ENCODE measurements around the gene SLC12A6. TPM values are rescaled to one million over a fixed set of nuclear protein-coding genes. Genes with fewer than 3 reads are reported as not detected.
"Not testable (repeated sequence)": the region's sequence is repeated elsewhere in the genome, so short reads cannot be mapped to it uniquely, and the experiment has no call there.

Gene SLC12A6
- polyA plus RNA-seq, 2 donors: 16.1 to 21.5 TPM

DNA sequence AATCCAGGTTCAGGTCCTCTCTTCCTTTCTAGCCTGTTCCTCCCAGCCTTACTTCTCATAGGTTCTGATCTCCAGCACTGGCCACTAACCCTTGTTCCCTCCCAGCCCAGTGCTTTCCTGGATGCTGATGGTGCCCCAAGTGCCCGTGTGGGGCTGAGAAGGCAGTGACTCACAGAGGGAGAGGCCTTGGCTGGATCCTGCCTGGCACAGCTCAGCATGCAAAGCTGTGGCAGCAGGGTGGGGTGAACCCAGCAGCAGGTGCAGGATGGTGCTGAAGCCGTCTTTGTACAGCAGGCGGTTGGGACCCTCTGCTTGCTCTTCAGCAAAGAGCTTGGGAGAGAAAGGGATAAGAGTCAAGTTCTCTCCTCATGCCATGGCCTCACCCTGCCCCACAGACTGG, 21.8 kb upstream of the SLC12A6 start:
- Histone ChIP-seq H3K4me3 (ENCODE audit: low read depth in 1 of 2, low read length in 2 of 2) (no peak overlapping the region), H3K27ac (ENCODE audit: low read depth in 2 of 2, low read length in 1 of 2) (peak overlapping the region; percentile 78 to 93), H3K4me1 (ENCODE audit: control insufficient read depth in 2 of 2, insufficient read depth in 2 of 2, low read length in 1 of 2) (peaks cover 3 to 6% of the 10 kb centered on the region in 2 donors), H3K9me3 (ENCODE audit: control insufficient read depth in 2 of 2, insufficient read depth in 1 of 2, low read depth in 1 of 2, low read length in 1 of 2) (no peaks in the 10 kb centered on the region), H3K36me3 (ENCODE audit: control insufficient read depth in 2 of 2, insufficient read depth in 2 of 2, low read length in 1 of 2) (peaks cover 15 to 31% of the 10 kb centered on the region in 2 donors), H3K27me3 (ENCODE audit: control insufficient read depth in 1 of 2, insufficient read depth in 2 of 2, low read length in 2 of 2) (no peaks in the 10 kb centered on the region)
- 45 to 71% methylated on average over 3 of the region's 3 CpGs for WGBS, 2 donors

GRCh38 chr15:34358948-34359347, 21.4 kb upstream of the SLC12A6 start:
- Histone ChIP-seq H3K27ac (ENCODE audit: low read depth in 2 of 2, low read length in 1 of 2) (peak overlapping the region; percentile 78 to 93), H3K9me3 (ENCODE audit: control insufficient read depth in 2 of 2, insufficient read depth in 1 of 2, low read depth in 1 of 2, low read length in 1 of 2) (no peaks in the 10 kb centered on the region), H3K4me1 (ENCODE audit: control insufficient read depth in 2 of 2, insufficient read depth in 2 of 2, low read length in 1 of 2) (peaks cover 3 to 4% of the 10 kb centered on the region in 2 donors), H3K36me3 (ENCODE audit: control insufficient read depth in 2 of 2, insufficient read depth in 2 of 2, low read length in 1 of 2) (peaks cover 15 to 32% of the 10 kb centered on the region in 2 donors), H3K27me3 (ENCODE audit: control insufficient read depth in 1 of 2, insufficient read depth in 2 of 2, low read length in 2 of 2) (no peaks in the 10 kb centered on the region), H3K4me3 (ENCODE audit: low read depth in 1 of 2, low read length in 2 of 2) (no peak overlapping the region)
- WGBS, 2 donors: 94 to 96% methylated on average over 4 of the region's 4 CpGs

- Histone ChIP-seq H3K4me3 (ENCODE audit: low read depth in 1 of 2, low read length in 2 of 2) (no peak overlapping the region), H3K27me3 (ENCODE audit: control insufficient read depth in 1 of 2, insufficient read depth in 2 of 2, low read length in 2 of 2) (no peaks in the 10 kb centered on the region), H3K4me1 (ENCODE audit: control insufficient read depth in 2 of 2, insufficient read depth in 2 of 2, low read length in 1 of 2) (peaks cover 3% of the 10 kb centered on the region in 2 donors), H3K36me3 (ENCODE audit: control insufficient read depth in 2 of 2, insufficient read depth in 2 of 2, low read length in 1 of 2) (peaks cover 11 to 31% of the 10 kb centered on the region in 2 donors), H3K27ac (ENCODE audit: low read depth in 2 of 2, low read length in 1 of 2) (no peak overlapping the region), H3K9me3 (ENCODE audit: control insufficient read depth in 2 of 2, insufficient read depth in 1 of 2, low read depth in 1 of 2, low read length in 1 of 2) (no peaks in the 10 kb centered on the region)
- 77 to 78% methylated on average over 3 of the region's 3 CpGs for WGBS, 2 donors
Observed at GRCh38 chr15:34358367-34358766, 20.8 kb upstream of the SLC12A6 start.

- H3K27me3 ChIP-seq (ENCODE audit: control insufficient read depth in 1 of 2, insufficient read depth in 2 of 2, low read length in 2 of 2): no peaks in the 10 kb centered on the region
- no peak overlapping the region for H3K27ac ChIP-seq (ENCODE audit: low read depth in 2 of 2, low read length in 1 of 2)
- WGBS, 2 donors: 88 to 100% methylated on average over 1 of the region's 1 CpG
- H3K36me3 ChIP-seq (ENCODE audit: control insufficient read depth in 2 of 2, insufficient read depth in 2 of 2, low read length in 1 of 2): peaks cover 11 to 32% of the 10 kb centered on the region in 2 donors
- H3K4me1 ChIP-seq (ENCODE audit: control insufficient read depth in 2 of 2, insufficient read depth in 2 of 2, low read length in 1 of 2): peaks cover 3% of the 10 kb centered on the region in 2 donors
- no peak overlapping the region for H3K4me3 ChIP-seq (ENCODE audit: low read depth in 1 of 2, low read length in 2 of 2)
- H3K9me3 ChIP-seq (ENCODE audit: control insufficient read depth in 2 of 2, insufficient read depth in 1 of 2, low read depth in 1 of 2, low read length in 1 of 2): no peaks in the 10 kb centered on the region
Observed at GRCh38 chr15:34357653-34358052, 20.1 kb upstream of the SLC12A6 start.

GRCh38 chr15:34355241-34355640, 17.7 kb upstream of the SLC12A6 start:
- H3K27me3 ChIP-seq (ENCODE audit: control insufficient read depth in 1 of 2, insufficient read depth in 2 of 2, low read length in 2 of 2): no peaks in the 10 kb centered on the region
- no peaks in the 10 kb centered on the region for H3K9me3 ChIP-seq (ENCODE audit: control insufficient read depth in 2 of 2, insufficient read depth in 1 of 2, low read depth in 1 of 2, low read length in 1 of 2)
- WGBS, 2 donors: 84 to 86% methylated on average over 9 of the region's 9 CpGs
- H3K4me3 ChIP-seq (ENCODE audit: low read depth in 1 of 2, low read length in 2 of 2): no peak overlapping the region
- H3K4me1 ChIP-seq (ENCODE audit: control insufficient read depth in 2 of 2, insufficient read depth in 2 of 2, low read length in 1 of 2): peaks cover 3% of the 10 kb centered on the region in 2 donors
- peaks cover 11 to 22% of the 10 kb centered on the region in 2 donors for H3K36me3 ChIP-seq (ENCODE audit: control insufficient read depth in 2 of 2, insufficient read depth in 2 of 2, low read length in 1 of 2)
- H3K27ac ChIP-seq (ENCODE audit: low read depth in 2 of 2, low read length in 1 of 2): no peak overlapping the region

DNA sequence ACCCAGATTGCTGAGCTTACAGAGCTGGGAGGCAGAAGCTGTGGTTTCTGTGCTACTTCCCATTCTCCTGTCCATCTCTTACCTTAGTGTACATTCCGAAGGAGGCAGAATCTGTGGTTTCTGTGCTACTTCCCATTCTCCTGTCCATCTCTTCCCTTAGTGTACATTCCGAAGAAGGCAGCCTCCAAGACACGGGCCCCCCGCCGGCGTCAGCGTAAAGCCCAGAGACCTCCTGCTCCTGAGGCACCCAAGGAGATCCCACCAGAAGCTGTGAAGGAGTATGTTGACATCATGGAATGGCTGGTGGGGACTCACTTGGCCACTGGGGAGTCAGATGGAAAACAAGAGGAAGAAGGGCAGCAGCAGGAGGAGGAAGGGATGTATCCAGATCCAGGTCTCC, 16.7 kb upstream of the SLC12A6 start:
- WGBS, 2 donors: 93 to 95% methylated on average over 7 of the region's 7 CpGs
- Histone ChIP-seq H3K27ac (ENCODE audit: low read depth in 2 of 2, low read length in 1 of 2) (no peak overlapping the region), H3K27me3 (ENCODE audit: control insufficient read depth in 1 of 2, insufficient read depth in 2 of 2, low read length in 2 of 2) (no peaks in the 10 kb centered on the region), H3K4me1 (ENCODE audit: control insufficient read depth in 2 of 2, insufficient read depth in 2 of 2, low read length in 1 of 2) (no peaks in the 10 kb centered on the region), H3K4me3 (ENCODE audit: low read depth in 1 of 2, low read length in 2 of 2) (no peak overlapping the region), H3K36me3 (ENCODE audit: control insufficient read depth in 2 of 2, insufficient read depth in 2 of 2, low read length in 1 of 2) (peaks cover 11 to 18% of the 10 kb centered on the region in 2 donors), H3K9me3 (ENCODE audit: control insufficient read depth in 2 of 2, insufficient read depth in 1 of 2, low read depth in 1 of 2, low read length in 1 of 2) (no peaks in the 10 kb centered on the region)

DNA sequence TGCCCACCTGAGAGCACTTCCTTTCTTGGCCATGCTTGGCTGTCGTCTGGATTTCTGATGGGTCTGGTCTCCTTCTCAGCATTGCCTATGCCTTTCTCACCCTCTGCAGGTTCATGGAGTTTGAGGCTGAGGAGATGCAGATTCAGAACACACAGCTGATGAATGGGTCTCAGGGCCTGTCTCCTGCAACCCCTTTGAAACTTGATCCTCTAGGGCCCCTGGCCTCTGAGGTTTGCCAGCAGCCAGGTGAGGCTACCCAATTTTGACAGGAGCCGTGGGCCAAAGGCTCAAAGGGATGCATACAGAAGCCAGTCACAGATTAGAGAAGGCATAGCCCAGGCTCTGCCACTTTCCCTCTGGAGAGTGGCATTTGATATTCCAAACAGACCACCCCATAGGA, 16.0 kb upstream of the SLC12A6 start:
- H3K27ac ChIP-seq (ENCODE audit: low read depth in 2 of 2, low read length in 1 of 2): no peak overlapping the region
- WGBS, 2 donors: 74 to 78% methylated on average over 2 of the region's 2 CpGs
- H3K4me3 ChIP-seq (ENCODE audit: low read depth in 1 of 2, low read length in 2 of 2): no peak overlapping the region
- H3K27me3 ChIP-seq (ENCODE audit: control insufficient read depth in 1 of 2, insufficient read depth in 2 of 2, low read length in 2 of 2): no peaks in the 10 kb centered on the region
- no peaks in the 10 kb centered on the region for H3K9me3 ChIP-seq (ENCODE audit: control insufficient read depth in 2 of 2, insufficient read depth in 1 of 2, low read depth in 1 of 2, low read length in 1 of 2)
- H3K36me3 ChIP-seq (ENCODE audit: control insufficient read depth in 2 of 2, insufficient read depth in 2 of 2, low read length in 1 of 2): peaks cover 11 to 16% of the 10 kb centered on the region in 2 donors
- no peaks in the 10 kb centered on the region for H3K4me1 ChIP-seq (ENCODE audit: control insufficient read depth in 2 of 2, insufficient read depth in 2 of 2, low read length in 1 of 2)

DNA sequence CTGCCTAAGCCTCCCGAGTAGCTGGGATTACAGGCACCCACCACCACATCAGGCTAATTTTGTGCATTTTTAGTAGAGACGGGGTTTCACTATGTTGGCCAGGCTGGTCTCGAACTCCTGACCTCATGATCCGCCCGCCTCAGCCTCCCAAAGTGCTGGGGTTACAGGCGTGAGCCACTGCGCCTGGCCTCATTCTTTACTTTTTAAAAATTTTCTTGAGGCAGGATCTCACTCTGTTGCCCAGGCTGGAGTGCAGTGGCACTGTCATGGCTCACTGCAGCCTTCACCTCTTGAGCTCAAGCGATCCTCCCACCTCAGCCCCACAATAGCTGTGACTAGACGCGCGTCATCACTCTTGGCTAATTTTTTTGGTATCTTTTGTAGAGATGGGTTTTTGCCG, 15.4 kb upstream of the SLC12A6 start:
- not testable (repeated sequence) for H3K4me3 ChIP-seq (ENCODE audit: low read depth in 1 of 2, low read length in 2 of 2); H3K27ac ChIP-seq (ENCODE audit: low read depth in 2 of 2, low read length in 1 of 2); H3K27me3 ChIP-seq (ENCODE audit: control insufficient read depth in 1 of 2, insufficient read depth in 2 of 2, low read length in 2 of 2); H3K9me3 ChIP-seq (ENCODE audit: control insufficient read depth in 2 of 2, insufficient read depth in 1 of 2, low read depth in 1 of 2, low read length in 1 of 2); H3K4me1 ChIP-seq (ENCODE audit: control insufficient read depth in 2 of 2, insufficient read depth in 2 of 2, low read length in 1 of 2)
- 91 to 95% methylated on average over 12 of the region's 12 CpGs for WGBS, 2 donors
- H3K36me3 ChIP-seq (ENCODE audit: control insufficient read depth in 2 of 2, insufficient read depth in 2 of 2, low read length in 1 of 2): peaks cover 11 to 16% of the 10 kb centered on the region in 2 donors

DNA sequence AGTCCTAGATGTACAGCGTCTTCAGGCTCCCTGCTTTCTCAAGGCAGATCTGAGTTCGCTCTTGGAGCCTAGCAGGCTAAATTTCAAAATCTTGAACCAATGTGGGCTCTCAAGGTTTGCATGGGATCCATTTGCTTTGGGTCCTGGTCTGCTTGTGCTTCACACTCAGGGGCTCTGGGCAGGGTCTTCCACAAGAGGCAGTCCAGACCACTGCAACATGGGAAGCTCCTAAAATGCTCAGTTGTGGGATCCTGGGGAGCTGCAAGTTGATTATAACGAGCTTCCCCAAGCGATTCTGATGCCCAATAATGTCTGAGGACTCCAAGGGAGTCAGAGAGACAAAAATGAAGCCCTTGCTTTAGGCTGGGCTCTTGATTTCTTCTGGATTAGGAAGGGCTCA, 12.2 kb upstream of the SLC12A6 start:
- Histone ChIP-seq H3K27ac (ENCODE audit: low read depth in 2 of 2, low read length in 1 of 2) (no peak overlapping the region), H3K27me3 (ENCODE audit: control insufficient read depth in 1 of 2, insufficient read depth in 2 of 2, low read length in 2 of 2) (no peaks in the 10 kb centered on the region), H3K9me3 (ENCODE audit: control insufficient read depth in 2 of 2, insufficient read depth in 1 of 2, low read depth in 1 of 2, low read length in 1 of 2) (no peaks in the 10 kb centered on the region), H3K4me3 (ENCODE audit: low read depth in 1 of 2, low read length in 2 of 2) (no peak overlapping the region), H3K36me3 (ENCODE audit: control insufficient read depth in 2 of 2, insufficient read depth in 2 of 2, low read length in 1 of 2) (peaks cover 1 to 8% of the 10 kb centered on the region in 2 donors), H3K4me1 (ENCODE audit: control insufficient read depth in 2 of 2, insufficient read depth in 2 of 2, low read length in 1 of 2) (no peaks in the 10 kb centered on the region)
- WGBS, 2 donors: 83 to 89% methylated on average over 4 of the region's 4 CpGs

DNA sequence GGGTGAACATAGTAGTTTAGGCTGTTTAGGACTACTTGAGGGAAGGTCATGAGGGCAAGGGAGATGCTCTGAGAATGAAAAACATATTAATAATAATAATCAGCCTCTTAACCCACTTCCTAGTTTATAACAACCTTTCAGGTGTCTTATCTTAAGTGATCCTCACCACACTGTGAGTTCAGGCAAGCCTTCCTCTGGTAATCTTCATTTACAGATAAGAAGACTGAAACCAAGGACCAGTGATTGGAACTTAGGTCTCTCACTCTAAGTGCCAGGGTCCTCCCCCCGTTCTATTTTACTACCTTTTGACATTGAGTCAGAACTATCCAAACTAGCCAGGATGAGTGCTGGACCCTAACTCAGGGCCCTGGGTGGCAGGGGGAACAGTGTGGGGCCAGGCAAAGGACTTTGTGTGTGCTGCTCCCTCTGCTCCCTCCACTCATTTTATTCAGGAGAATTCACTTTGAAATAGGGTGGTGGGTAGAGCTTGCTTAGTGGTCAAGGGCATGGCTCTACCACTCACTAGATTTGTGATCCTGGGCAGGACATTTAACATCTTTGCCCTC, 11.2 kb upstream of the SLC12A6 start:
- Histone ChIP-seq H3K36me3 (ENCODE audit: control insufficient read depth in 2 of 2, insufficient read depth in 2 of 2, low read length in 1 of 2) (peaks cover 0 to 2% of the 10 kb centered on the region in 2 donors), H3K27ac (ENCODE audit: low read depth in 2 of 2, low read length in 1 of 2) (no peak overlapping the region), H3K27me3 (ENCODE audit: control insufficient read depth in 1 of 2, insufficient read depth in 2 of 2, low read length in 2 of 2) (no peaks in the 10 kb centered on the region), H3K4me3 (ENCODE audit: low read depth in 1 of 2, low read length in 2 of 2) (no peak overlapping the region), H3K9me3 (ENCODE audit: control insufficient read depth in 2 of 2, insufficient read depth in 1 of 2, low read depth in 1 of 2, low read length in 1 of 2) (no peaks in the 10 kb centered on the region), H3K4me1 (ENCODE audit: control insufficient read depth in 2 of 2, insufficient read depth in 2 of 2, low read length in 1 of 2) (no peaks in the 10 kb centered on the region)
- WGBS, 2 donors: 48 to 68% methylated on average over 1 of the region's 1 CpG

Measured in esophagus (tissue), 2 donors.